Ishikawa (cell line): ENCODE results near the gene RABGAP1.
A peak's percentile ranks its signal among the peaks of the same experiment; 100 is the strongest.

ENCODE experiments used
- CEBPB ChIP-seq: IDR thresholded peaks from 2 replicates; pipeline ENCODE4 v1.6.1; 2012
- CREB1 ChIP-seq: IDR thresholded peaks from 2 replicates; pipeline ENCODE4 v1.6.1; 2012; ENCODE audit warnings: low read depth
- EGR1 ChIP-seq: IDR thresholded peaks from 2 replicates; pipeline ENCODE4 v1.6.1; 2012
- EP300 ChIP-seq: IDR thresholded peaks from 2 replicates; pipeline ENCODE4 v1.6.1; 2012; ENCODE audit warnings: borderline replicate concordance
- FOXM1 ChIP-seq: IDR thresholded peaks from 2 replicates; pipeline ENCODE4 v1.6.1; 2012; ENCODE audit warnings: low read depth, borderline replicate concordance
- NFIC ChIP-seq: IDR thresholded peaks from 2 replicates; pipeline ENCODE4 v1.6.1; 2012
- RAD21 ChIP-seq: IDR thresholded peaks from 2 replicates; pipeline ENCODE4 v1.6.1; 2012; ENCODE audit warnings: low read depth
- TAF1 ChIP-seq: IDR thresholded peaks from 2 replicates; pipeline ENCODE4 v1.6.1; 2012; ENCODE audit warnings: low read depth, mild to moderate bottlenecking
- TCF12 ChIP-seq: IDR thresholded peaks from 2 replicates; pipeline ENCODE4 v1.6.1; 2012; ENCODE audit warnings: low read depth
- TEAD4 ChIP-seq: IDR thresholded peaks from 2 replicates; pipeline ENCODE4 v1.6.1; 2012
- YY1 ChIP-seq: IDR thresholded peaks from 2 replicates; pipeline ENCODE4 v1.6.1; 2012; ENCODE audit warnings: low read depth
- ZBTB7A ChIP-seq: IDR thresholded peaks from 2 replicates; pipeline ENCODE4 v1.6.1; 2012; ENCODE audit warnings: low read depth
- TF ChIP-seq, protein P1 (sequence below): IDR thresholded peaks from 2 replicates; pipeline ENCODE4 v1.6.1; 2012; ENCODE audit warnings: low read depth, mild to moderate bottlenecking
- TF ChIP-seq, protein P2 (sequence below): IDR thresholded peaks from 2 replicates; pipeline ENCODE4 v1.6.1; 2012
- TF ChIP-seq, protein P3 (sequence below): IDR thresholded peaks from 2 replicates; pipeline ENCODE4 v1.6.1; 2012

Gene RABGAP1

DNA sequence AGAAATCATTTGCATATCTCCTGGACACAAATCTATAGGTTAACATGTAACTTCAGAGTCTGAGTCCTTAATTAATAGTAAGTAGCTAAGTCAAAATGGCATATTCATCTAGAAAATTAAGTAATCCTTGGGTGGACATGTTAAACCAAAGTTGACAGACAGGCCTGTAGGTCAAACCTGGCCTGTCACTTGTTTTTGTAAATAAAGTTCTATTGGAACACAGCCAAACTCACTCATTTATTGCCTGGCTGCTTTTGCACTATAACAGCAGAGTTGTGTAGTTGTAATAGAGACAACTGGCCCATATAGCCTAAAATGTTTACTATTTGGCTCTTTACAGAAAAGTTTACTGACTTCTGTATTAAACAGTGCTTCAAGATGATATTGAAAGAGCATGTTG, 68.1 kb downstream of the RABGAP1 start:
- TF ChIP-seq NFIC (peak; percentile 39; the same call in 1 of the 2 replicates), TAF1 (no peak)

DNA sequence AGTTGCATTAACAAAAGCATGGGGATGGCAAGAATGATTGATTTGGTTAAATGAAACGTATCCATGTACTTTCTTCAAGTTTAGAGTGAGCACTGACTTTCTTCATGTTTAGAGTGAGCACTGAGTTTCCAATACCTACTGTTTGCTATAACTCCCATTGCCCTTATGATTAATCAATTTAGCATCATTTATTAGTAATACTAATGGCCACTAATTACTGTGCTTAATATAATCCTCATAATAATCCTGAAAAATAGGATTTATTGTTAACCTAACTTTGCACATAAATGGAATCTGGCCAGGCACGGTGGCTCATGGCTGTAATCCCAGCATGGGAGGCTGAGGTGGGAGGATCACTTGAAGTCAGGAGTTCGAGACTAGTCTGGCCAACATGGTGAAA, 70.6 kb downstream of the RABGAP1 start:
- TF ChIP-seq, protein P1, sequence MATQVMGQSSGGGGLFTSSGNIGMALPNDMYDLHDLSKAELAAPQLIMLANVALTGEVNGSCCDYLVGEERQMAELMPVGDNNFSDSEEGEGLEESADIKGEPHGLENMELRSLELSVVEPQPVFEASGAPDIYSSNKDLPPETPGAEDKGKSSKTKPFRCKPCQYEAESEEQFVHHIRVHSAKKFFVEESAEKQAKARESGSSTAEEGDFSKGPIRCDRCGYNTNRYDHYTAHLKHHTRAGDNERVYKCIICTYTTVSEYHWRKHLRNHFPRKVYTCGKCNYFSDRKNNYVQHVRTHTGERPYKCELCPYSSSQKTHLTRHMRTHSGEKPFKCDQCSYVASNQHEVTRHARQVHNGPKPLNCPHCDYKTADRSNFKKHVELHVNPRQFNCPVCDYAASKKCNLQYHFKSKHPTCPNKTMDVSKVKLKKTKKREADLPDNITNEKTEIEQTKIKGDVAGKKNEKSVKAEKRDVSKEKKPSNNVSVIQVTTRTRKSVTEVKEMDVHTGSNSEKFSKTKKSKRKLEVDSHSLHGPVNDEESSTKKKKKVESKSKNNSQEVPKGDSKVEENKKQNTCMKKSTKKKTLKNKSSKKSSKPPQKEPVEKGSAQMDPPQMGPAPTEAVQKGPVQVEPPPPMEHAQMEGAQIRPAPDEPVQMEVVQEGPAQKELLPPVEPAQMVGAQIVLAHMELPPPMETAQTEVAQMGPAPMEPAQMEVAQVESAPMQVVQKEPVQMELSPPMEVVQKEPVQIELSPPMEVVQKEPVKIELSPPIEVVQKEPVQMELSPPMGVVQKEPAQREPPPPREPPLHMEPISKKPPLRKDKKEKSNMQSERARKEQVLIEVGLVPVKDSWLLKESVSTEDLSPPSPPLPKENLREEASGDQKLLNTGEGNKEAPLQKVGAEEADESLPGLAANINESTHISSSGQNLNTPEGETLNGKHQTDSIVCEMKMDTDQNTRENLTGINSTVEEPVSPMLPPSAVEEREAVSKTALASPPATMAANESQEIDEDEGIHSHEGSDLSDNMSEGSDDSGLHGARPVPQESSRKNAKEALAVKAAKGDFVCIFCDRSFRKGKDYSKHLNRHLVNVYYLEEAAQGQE: no peak
- TF ChIP-seq EP300: no peak
- no peak for TF ChIP-seq EGR1
- TF ChIP-seq NFIC: no peak
- TF ChIP-seq, protein P2, sequence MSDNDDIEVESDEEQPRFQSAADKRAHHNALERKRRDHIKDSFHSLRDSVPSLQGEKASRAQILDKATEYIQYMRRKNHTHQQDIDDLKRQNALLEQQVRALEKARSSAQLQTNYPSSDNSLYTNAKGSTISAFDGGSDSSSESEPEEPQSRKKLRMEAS: no peak
- TF ChIP-seq, protein P3, sequence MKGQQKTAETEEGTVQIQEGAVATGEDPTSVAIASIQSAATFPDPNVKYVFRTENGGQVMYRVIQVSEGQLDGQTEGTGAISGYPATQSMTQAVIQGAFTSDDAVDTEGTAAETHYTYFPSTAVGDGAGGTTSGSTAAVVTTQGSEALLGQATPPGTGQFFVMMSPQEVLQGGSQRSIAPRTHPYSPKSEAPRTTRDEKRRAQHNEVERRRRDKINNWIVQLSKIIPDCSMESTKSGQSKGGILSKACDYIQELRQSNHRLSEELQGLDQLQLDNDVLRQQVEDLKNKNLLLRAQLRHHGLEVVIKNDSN: no peak
- no peak for TF ChIP-seq CREB1
- TF ChIP-seq ZBTB7A: no peak
- no peak for TF ChIP-seq CEBPB
- no peak for TF ChIP-seq YY1
- TF ChIP-seq TCF12: no peak
- TF ChIP-seq FOXM1: no peak
- no peak for TF ChIP-seq TEAD4
- no peak for TF ChIP-seq RAD21
- TF ChIP-seq TAF1: no peak

DNA sequence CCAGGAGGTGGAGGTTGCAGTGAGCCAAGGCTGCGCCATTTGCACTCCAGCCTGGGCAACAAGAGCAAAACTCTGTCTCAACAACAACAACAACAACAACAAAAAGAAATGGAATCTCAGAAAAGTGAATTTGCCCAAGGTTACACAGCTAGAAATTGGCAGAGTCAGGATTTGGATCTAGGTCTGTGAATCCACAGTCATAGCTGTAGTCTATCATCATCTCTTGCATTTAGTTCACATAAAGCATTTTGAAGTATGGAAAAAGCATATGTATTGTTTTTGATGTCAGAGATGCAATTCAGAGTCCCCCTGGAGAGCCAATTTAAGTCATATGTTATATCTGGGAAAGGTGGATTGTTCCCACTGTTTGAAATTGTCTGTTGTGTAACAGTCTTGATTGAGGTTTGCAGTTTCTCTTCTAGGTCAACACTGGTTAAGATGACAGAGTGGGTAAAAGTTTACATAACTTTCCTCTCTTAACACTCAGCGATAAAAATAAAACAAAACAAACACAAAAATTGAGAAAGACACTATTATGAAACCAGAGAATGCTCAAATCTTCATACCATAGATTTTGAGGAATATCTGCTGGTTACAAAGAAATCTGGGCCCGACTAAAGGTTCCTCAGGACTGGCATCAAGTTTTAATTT, 71.2 kb downstream of the RABGAP1 start:
- TF ChIP-seq CREB1 (no peak), FOXM1 (no peak), TEAD4 (no peak), NFIC (no peak), RAD21 (no peak), EP300 (no peak), YY1 (no peak), TCF12 (no peak), EGR1 (no peak), TAF1 (no peak), CEBPB (no peak), ZBTB7A (no peak)
- TF ChIP-seq, protein P2: no peak
- TF ChIP-seq, protein P3: no peak
- TF ChIP-seq, protein P1: no peak

DNA sequence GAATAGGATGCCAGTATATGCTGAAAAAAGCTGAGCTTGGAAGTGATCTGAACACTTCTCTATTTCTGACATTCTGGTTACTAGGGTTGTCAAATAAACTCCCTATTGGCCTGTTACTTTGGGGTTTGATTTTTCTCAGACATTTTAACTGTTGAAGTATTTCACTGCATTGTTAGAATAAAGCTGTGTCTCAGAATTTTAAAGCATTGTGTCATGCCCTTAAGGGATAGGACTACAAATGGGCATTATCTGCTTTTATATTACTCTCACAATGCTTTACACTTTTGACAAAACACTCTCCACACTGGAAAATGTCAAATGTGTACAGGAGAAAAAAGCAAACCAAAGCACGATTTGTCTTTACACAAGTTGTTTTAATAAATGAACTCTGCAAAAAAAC, 75.8 kb downstream of the RABGAP1 start:
- no peak for TF ChIP-seq EGR1
- TF ChIP-seq YY1: no peak
- TF ChIP-seq ZBTB7A: no peak
- no peak for TF ChIP-seq TEAD4

DNA sequence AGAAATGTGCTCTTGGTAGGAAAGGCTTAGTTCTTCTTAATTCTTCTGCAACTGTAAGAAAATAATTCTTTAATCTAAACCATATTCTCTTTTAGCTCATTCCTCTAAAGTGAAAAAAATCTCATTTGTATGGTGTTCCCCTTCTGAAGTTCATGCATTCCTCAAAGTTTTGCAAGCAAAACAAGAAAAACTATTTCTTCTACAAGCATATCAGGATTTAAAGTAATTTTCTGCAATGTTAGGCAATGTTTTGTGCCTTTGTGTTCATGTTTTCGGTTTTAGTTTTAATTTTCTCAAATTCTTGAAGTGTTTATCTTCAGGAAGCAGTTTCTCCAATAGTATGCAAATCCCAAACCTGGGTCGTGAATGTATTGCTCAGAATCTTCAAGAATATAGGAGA, 80.0 kb downstream of the RABGAP1 start:
- no peak for TF ChIP-seq YY1

DNA sequence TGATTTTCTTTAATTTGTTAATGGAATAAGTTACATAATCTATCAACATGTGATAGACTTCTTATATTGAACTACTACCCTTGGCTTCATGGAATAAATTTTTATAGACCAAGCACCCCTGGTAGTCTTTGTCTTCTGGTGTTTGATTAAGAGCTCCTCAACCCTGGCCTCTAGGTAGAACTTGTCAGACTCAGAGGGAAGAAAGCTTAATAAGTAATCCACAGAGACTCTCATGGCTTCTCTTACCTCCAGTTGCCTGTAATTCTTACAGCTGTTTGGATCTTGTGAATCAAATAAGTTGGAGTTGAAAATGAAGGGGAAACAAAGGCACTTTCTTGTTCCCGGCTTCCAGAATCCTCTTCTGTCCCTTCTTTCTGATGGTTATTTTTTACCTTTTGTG, 85.6 kb downstream of the RABGAP1 start:
- TF ChIP-seq, protein P1: no peak
- TF ChIP-seq EGR1: no peak
- no peak for TF ChIP-seq TEAD4
- no peak for TF ChIP-seq CEBPB
- no peak for TF ChIP-seq YY1
- no peak for TF ChIP-seq ZBTB7A
- TF ChIP-seq TCF12: no peak
- no peak for TF ChIP-seq NFIC
- TF ChIP-seq, protein P3: no peak
- no peak for TF ChIP-seq FOXM1
- TF ChIP-seq RAD21: no peak
- TF ChIP-seq CREB1: no peak
- TF ChIP-seq, protein P2: no peak
- no peak for TF ChIP-seq EP300
- no peak for TF ChIP-seq TAF1
